ENCODE data around the gene TRIM28.
"Not testable (repeated sequence)": the region's sequence is repeated elsewhere in the genome, so short reads cannot be mapped to it uniquely, and the experiment has no call there.

Gene TRIM28

GRCh38 chr19:58543826-58544590, at the start of gene TRIM28:
Gene TRIM28, plus strand, starts transcription at chr19:58544064. Its CDS starts 694 bp downstream, at chr19:58544758.
- peak; percentile 99 for DNase-seq (ENCODE audit: low spot score)

GRCh38 chr19:58497634-58498170, 46.2 kb upstream of the TRIM28 start:
- no peak for DNase-seq (ENCODE audit: low spot score)

GRCh38 chr19:58498316-58499020, 45.4 kb upstream of the TRIM28 start:
- no peak for DNase-seq (ENCODE audit: low spot score)

- DNase-seq (ENCODE audit: low spot score): peak; percentile 91
Measured at GRCh38 chr19:58499021-58499927, 44.6 kb upstream of the TRIM28 start.

GRCh38 chr19:58500242-58500641, 43.6 kb upstream of the TRIM28 start:
- no peak for DNase-seq (ENCODE audit: low spot score)

- DNase-seq (ENCODE audit: low spot score): not testable (repeated sequence)
Measured at GRCh38 chr19:58507602-58508223, 36.2 kb upstream of the TRIM28 start.

DNA sequence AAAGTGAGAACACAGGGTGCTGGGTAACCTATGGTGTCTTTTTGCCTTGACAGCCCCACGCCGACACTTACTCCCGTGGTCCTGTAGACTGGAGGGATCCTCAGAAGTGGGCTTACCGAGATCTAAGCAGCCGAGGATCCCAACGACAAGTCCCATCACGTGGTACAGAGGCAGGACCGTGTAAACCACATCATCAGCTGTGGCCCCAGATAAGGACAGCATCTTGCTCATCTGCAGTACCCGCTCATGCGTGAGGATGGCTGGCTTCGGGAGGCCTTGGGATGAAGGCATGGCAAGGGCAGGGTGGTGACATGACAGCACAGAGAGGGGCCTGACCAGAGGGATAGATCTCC, 34.2 kb upstream of the TRIM28 start:
- DNase-seq (ENCODE audit: low spot score): no peak

DNA sequence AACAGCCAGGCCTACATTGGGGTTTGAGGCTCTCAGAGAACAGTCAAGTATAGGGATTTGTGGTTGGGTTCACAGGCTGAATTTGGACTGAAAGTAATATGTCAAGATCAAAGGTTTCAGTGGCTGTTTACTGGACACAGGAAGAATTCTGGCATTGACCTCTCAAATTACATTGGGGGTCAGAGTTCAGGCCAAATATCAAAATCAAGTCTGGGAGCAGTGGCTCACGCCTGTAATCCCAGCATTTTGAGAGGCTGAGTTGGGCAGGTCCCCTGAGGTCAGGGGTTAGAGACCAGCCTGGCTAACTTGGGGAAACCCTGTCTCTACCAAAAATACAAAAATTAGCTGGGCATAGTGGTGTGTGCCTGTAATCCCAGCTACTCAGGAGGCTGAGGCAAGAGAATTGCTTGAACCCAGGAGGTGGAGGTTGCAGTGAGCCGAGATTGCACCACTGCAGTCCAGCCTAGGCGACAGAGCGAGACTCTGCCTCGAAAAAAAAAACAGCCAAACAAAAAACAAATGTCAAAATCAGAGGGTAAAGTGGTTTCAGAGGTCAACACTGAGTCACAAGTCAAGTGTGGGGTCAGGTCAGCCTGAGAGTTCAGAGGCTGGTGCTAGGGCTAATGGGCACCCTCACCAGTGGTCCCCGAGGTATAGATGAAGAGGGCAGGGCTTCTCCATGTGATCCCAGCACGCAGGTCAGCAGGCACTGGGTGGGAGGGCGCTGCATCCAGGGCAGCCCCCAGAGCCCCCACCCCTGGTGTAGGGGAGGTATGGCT, 33.6 kb upstream of the TRIM28 start:
- no peak for DNase-seq (ENCODE audit: low spot score)

DNA sequence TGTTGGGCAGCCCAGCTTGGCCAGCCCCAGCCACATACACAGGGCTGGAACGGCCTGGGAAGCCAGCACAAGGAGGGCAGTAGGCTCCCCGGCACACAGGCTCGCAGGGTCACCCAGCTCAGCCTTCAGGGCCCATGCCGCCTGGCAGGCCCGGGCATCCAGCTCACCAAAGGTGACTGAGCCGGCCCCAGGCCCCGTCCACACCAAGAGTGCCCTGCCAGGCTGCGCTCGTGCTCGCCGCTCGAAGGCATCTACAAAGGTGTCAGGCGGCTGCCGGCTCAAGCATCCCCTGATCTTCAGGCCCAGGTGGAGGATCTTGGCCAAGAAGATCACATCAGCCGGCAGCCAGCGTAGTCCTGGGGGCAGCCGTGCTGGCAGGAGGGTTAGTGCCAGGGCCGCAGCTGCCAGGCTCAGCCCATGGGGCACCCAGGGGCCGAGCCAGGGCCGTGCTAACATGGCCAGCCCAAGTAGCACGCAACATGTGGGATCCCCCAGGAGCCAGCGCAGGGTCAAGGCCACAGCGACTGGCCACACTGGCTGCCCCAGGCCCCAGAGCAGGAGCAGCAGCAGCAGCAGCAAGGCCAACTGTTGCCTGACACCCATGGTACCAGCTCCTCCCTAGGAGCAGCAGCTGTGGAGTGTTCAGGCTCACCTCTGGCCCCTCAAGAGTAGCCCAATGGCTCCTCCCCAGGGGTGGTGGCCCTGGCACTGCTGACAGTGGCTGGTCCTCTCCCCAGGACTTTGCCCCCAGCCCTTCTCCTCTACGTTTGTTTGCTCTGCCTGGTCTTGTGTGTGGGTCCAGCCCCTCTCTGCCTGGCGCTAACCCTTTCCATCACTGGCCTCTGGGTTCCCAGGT, 32.3 kb upstream of the TRIM28 start, which contains the start of gene SLC27A5:
TSS of gene SLC27A5 (minus strand) at position 640 of the 856 bp plus-strand sequence. CDS start at position 603, 37 bp downstream.
- DNase-seq (ENCODE audit: low spot score): peak; percentile 54

DNA sequence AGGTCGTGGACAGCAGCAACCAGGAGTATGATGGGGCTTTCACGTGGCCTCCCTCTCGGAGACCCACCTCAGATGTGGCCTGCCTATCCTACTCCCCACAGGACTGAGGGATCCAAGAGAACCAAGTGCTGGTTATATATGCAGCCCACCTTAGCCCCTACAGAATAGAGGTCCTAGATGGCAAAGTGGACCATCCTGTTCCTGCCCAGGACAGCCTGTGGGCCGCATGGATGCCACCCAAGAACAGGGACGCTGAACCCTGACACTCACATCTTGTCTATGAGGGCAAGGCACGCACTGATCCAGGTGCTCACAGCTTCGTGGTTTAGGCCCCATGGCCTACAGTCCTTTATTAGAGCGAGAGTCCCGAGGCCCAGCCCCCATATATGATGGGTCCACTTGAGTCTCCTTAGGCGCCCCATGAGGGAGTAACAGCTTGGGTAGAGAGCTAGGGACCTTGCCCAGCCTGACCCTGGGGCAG, 30.6 kb upstream of the TRIM28 start:
- no peak for DNase-seq (ENCODE audit: low spot score)

GRCh38 chr19:58513694-58514563, 29.9 kb upstream of the TRIM28 start:
- peak; percentile 90 for DNase-seq (ENCODE audit: low spot score)

DNA sequence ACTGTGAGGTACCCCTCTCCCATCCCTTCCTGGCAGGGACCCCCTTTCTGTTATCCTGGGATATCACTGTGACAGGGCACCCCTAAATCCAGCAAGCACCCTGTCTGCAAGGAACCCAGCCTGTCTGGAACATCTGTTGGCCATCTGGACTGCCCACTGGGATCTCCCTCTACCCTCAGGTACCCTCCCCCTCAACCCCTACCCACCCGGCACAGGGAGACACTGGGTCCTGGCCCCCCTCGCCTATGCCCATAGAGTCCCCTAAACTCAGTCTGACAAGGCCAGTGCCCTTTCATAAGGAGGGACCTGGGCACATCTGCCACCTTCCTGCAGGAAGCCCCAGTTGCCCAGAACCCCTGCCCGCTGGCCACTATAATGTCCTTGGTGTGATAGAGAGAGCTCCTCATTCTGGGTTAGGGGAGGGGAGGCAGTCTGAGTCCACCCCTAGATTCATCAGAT, 29.3 kb upstream of the TRIM28 start:
- no peak for DNase-seq (ENCODE audit: low spot score)

GRCh38 chr19:58515259-58515658, 28.6 kb upstream of the TRIM28 start:
- DNase-seq (ENCODE audit: low spot score): no peak

GRCh38 chr19:58516246-58516836, 27.5 kb upstream of the TRIM28 start:
- no peak for DNase-seq (ENCODE audit: low spot score)

GRCh38 chr19:58516964-58517833, 26.7 kb upstream of the TRIM28 start:
- no peak for DNase-seq (ENCODE audit: low spot score)

GRCh38 chr19:58518256-58519086, 25.4 kb upstream of the TRIM28 start:
- DNase-seq (ENCODE audit: low spot score): no peak

DNA sequence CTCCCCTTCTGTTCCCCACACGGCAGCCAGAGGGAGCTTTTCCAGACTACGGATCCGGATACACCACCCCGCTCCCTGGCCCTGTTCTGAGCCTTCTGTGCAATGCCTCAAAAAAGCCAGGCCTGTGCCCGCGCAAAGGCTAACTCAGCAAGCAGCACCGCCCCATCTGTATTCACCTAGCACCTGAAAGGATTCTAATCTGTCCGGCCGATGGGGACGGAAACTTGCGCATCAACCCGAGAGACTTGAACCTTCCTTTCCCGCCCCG, 24.8 kb upstream of the TRIM28 start:
- peak; percentile 92 for DNase-seq (ENCODE audit: low spot score)

Data from HuH-7.5 (cell line).